ENCODE results near the gene SPEG.

Gene SPEG

DNA sequence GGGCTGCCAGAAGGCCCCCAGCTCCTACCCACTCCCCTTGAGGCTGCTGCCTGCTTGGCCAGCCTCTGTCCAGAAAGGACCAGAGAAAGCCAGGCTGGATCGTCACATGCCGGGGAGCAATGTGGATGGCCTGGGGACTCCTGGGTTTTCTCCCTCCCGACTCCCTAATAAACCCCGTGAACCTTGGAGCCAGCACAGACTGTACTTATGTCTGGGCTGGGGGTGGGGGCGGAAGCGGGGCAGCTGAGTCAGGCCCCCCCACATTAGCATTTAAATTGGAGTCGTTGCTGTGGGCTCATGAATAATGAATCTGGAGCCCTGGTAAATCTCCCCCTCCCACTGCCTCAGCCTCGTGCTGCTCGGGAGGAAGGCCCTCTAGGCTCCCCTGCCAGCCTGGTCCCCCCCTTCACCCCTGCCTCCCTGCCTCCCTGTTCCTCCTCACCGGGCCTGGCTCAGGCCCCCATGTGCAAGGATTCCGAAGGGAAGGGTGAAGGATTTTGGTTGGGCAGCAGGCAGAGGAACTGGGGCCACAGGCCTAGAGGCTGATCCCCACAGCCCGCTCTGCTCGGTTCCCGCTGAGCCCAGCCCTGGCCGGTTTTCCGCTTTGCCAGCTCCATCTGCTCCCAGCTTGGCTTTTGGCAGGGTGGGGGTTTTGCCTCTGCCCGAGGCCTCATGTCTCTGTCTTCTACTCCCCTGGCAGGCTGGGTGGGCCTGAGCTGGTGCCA, 72.3 kb downstream of the SPEG start:
- no peaks in the 10 kb centered on the region for H3K36me3 ChIP-seq (ENCODE audit: control insufficient read depth, low read length)
- peaks cover 7% of the 10 kb centered on the region; the same call in 1 of the 2 replicates for H3K4me1 ChIP-seq (ENCODE audit: control insufficient read depth, low read length)
- no peak overlapping the region for H3K4me3 ChIP-seq (ENCODE audit: low read length)

DNA sequence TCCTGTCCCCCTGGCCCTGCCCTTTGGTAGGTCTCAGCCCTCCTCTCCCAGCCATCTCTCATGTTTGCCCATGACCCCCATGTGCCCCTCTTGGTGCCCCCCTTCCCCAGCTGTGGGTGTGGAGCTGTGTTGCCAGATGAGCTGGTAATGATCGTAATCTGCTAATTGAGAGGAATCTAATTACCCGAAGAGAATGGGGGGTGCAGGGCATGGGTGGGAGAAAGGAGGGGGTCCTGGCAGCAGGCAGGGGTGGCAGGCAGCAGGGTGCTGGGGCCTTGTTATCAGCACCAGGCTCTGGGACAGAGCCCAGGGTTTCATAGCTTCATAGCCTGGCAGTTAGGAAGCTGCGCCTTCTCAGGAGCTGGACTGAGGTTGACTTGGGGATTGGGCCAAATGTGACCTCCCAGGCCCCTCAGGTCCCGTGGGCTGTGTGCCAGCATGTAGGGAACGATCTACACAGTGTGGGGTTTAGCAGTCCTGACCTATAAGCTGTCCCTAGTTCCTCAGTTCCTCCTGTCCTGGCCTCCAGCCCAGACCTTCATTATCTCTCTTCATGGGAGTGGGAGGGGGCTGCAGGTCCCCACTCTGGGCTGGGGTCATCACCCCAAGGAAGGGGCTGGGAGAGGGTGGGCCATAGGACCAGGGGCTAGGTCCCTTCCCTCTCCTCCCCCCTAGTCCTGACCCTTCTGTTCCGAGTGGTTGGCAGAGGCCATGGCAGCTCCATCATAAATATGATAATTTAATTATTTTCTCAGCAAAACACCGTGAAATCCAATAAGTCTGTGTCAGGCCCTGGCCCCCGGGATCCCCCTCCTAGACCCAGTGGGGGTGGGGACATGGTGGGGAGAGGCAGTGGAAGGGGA, 73.2 kb downstream of the SPEG start:
- Histone ChIP-seq H3K36me3 (ENCODE audit: control insufficient read depth, low read length) (no peaks in the 10 kb centered on the region), H3K4me2 (ENCODE audit: low read length) (no peak overlapping the region), H4K20me1 (ENCODE audit: control insufficient read depth, insufficient read depth, low read depth, low read length) (no peaks in the 10 kb centered on the region), H3K27me3 (ENCODE audit: control insufficient read depth, low read length) (peaks cover 36% of the 10 kb centered on the region), H3F3A (ENCODE audit: control insufficient read depth, insufficient read depth) (no peaks in the 10 kb centered on the region), H3K4me1 (ENCODE audit: control insufficient read depth, low read length) (peaks cover 7% of the 10 kb centered on the region; the same call in 1 of the 2 replicates), H3K9me3 (ENCODE audit: control insufficient read depth, insufficient read depth, low read length) (no peaks in the 10 kb centered on the region), H3K79me2 (ENCODE audit: control insufficient read depth, low read length) (no peaks in the 10 kb centered on the region), H3K9me2 (replicated peaks; ENCODE audit: control insufficient read depth, low read length) (no peaks in the 10 kb centered on the region), H3K4me3 (ENCODE audit: low read length) (no peak overlapping the region), H3K27ac (ENCODE audit: low read depth, low read length) (no peak overlapping the region)
- no peak for TF ChIP-seq EZH2phosphoT487 (IDR thresholded peaks at IDR 0.05; ENCODE audit: borderline replicate concordance, low read length)
- TF ChIP-seq, protein P1, sequence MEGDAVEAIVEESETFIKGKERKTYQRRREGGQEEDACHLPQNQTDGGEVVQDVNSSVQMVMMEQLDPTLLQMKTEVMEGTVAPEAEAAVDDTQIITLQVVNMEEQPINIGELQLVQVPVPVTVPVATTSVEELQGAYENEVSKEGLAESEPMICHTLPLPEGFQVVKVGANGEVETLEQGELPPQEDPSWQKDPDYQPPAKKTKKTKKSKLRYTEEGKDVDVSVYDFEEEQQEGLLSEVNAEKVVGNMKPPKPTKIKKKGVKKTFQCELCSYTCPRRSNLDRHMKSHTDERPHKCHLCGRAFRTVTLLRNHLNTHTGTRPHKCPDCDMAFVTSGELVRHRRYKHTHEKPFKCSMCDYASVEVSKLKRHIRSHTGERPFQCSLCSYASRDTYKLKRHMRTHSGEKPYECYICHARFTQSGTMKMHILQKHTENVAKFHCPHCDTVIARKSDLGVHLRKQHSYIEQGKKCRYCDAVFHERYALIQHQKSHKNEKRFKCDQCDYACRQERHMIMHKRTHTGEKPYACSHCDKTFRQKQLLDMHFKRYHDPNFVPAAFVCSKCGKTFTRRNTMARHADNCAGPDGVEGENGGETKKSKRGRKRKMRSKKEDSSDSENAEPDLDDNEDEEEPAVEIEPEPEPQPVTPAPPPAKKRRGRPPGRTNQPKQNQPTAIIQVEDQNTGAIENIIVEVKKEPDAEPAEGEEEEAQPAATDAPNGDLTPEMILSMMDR (IDR thresholded peaks at IDR 0.05; ENCODE audit: low read depth, low read length, poor library complexity, severe bottlenecking): no peak

More for the DNA sequence above, 72.3 kb downstream of the SPEG start:
- H4K20me1 ChIP-seq (ENCODE audit: control insufficient read depth, insufficient read depth, low read depth, low read length): no peaks in the 10 kb centered on the region
- TF ChIP-seq EZH2phosphoT487 (IDR thresholded peaks at IDR 0.05; ENCODE audit: borderline replicate concordance, low read length): no peak
- TF ChIP-seq, protein P1 (IDR thresholded peaks at IDR 0.05; ENCODE audit: low read depth, low read length, poor library complexity, severe bottlenecking): no peak
- no peak overlapping the region for H3K27ac ChIP-seq (ENCODE audit: low read depth, low read length)
- no peaks in the 10 kb centered on the region for H3F3A ChIP-seq (ENCODE audit: control insufficient read depth, insufficient read depth)
- H3K4me2 ChIP-seq (ENCODE audit: low read length): no peak overlapping the region
- H3K9me3 ChIP-seq (ENCODE audit: control insufficient read depth, insufficient read depth, low read length): no peaks in the 10 kb centered on the region
- H3K79me2 ChIP-seq (ENCODE audit: control insufficient read depth, low read length): no peaks in the 10 kb centered on the region
- H3K9me2 ChIP-seq (replicated peaks; ENCODE audit: control insufficient read depth, low read length): no peaks in the 10 kb centered on the region
- peaks cover 28% of the 10 kb centered on the region for H3K27me3 ChIP-seq (ENCODE audit: control insufficient read depth, low read length)

DNA sequence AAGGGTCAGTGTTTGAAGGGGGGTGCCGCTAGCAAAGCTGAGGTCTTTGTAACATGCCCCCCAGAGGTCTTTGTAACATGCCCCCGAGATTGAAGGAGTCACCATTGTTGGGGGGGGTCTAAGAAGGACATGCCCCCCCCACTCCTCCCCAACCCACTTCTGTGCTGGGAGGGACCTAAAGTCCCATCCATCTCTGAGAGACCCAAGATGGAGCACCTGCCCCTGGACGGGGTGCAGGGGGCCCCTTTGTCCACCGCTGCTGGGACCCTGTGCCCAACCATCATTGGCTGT, 73.7 kb downstream of the SPEG start:
- H3K4me1 ChIP-seq (ENCODE audit: control insufficient read depth, low read length): peaks cover 7% of the 10 kb centered on the region; the same call in 1 of the 2 replicates
- H4K20me1 ChIP-seq (ENCODE audit: control insufficient read depth, insufficient read depth, low read depth, low read length): no peaks in the 10 kb centered on the region
- H3K27me3 ChIP-seq (ENCODE audit: control insufficient read depth, low read length): peaks cover 42% of the 10 kb centered on the region
- TF ChIP-seq, protein P1 (IDR thresholded peaks at IDR 0.05; ENCODE audit: low read depth, low read length, poor library complexity, severe bottlenecking): no peak
- no peak for TF ChIP-seq EZH2phosphoT487 (IDR thresholded peaks at IDR 0.05; ENCODE audit: borderline replicate concordance, low read length)
- H3K9me2 ChIP-seq (replicated peaks; ENCODE audit: control insufficient read depth, low read length): no peaks in the 10 kb centered on the region
- H3F3A ChIP-seq (ENCODE audit: control insufficient read depth, insufficient read depth): no peaks in the 10 kb centered on the region
- no peaks in the 10 kb centered on the region for H3K36me3 ChIP-seq (ENCODE audit: control insufficient read depth, low read length)
- no peak overlapping the region for H3K4me3 ChIP-seq (ENCODE audit: low read length)
- H3K27ac ChIP-seq (ENCODE audit: low read depth, low read length): no peak overlapping the region
- H3K79me2 ChIP-seq (ENCODE audit: control insufficient read depth, low read length): no peaks in the 10 kb centered on the region
- no peaks in the 10 kb centered on the region for H3K9me3 ChIP-seq (ENCODE audit: control insufficient read depth, insufficient read depth, low read length)
- H3K4me2 ChIP-seq (ENCODE audit: low read length): no peak overlapping the region

Data from DOHH2 (cell line).